ENCODE results near the gene CYP2A6. TPM values are rescaled to one million over a fixed set of nuclear protein-coding genes. Genes with fewer than 3 reads are reported as not detected.

CYP2A6 gene
- total RNA-seq, 2 donors from 2014 or later = not detected

GRCh38 chr19:40803857-40804782 lies 46.1 kb downstream of the CYP2A6 start:
- Histone ChIP-seq H3K27ac (peak overlapping the region; percentile 55 to 84), H3K4me1 (ENCODE audit: control insufficient read depth in 1 of 2, low read depth in 2 of 2) (peaks cover 54 to 80% of the 10 kb centered on the region in 2 donors), H3K9me3 (no peaks in the 10 kb centered on the region), H3K36me3 (peaks cover 14% of the 10 kb centered on the region), H3K27me3 (replicated peaks; ENCODE audit: insufficient read depth) (no peaks in the 10 kb centered on the region), H3K4me3 (peak overlapping the region; percentile 12)
- DNase-seq (ENCODE audit: low spot score) (no peak), ATAC-seq (ENCODE audit: insufficient number of reproducible peaks, low FRiP score, low read depth) (no peak)
- no peak for TF ChIP-seq CTCF (IDR thresholded peaks at IDR 0.05)

GRCh38 chr19:40803170-40803856 lies 46.9 kb downstream of the CYP2A6 start:
- DNase-seq (ENCODE audit: low spot score) = no peak
- no peak for TF ChIP-seq CTCF (IDR thresholded peaks at IDR 0.05)
- Histone ChIP-seq H3K27ac (peak overlapping the region; percentile 55 to 84), H3K36me3 (peaks cover 9% of the 10 kb centered on the region), H3K27me3 (replicated peaks; ENCODE audit: insufficient read depth) (no peaks in the 10 kb centered on the region), H3K9me3 (no peaks in the 10 kb centered on the region), H3K4me3 (peak overlapping the region; percentile 91), H3K4me1 (ENCODE audit: control insufficient read depth in 1 of 2, low read depth in 2 of 2) (peaks cover 54 to 80% of the 10 kb centered on the region in 2 donors)
- no peak for ATAC-seq (ENCODE audit: insufficient number of reproducible peaks, low FRiP score, low read depth)

DNA sequence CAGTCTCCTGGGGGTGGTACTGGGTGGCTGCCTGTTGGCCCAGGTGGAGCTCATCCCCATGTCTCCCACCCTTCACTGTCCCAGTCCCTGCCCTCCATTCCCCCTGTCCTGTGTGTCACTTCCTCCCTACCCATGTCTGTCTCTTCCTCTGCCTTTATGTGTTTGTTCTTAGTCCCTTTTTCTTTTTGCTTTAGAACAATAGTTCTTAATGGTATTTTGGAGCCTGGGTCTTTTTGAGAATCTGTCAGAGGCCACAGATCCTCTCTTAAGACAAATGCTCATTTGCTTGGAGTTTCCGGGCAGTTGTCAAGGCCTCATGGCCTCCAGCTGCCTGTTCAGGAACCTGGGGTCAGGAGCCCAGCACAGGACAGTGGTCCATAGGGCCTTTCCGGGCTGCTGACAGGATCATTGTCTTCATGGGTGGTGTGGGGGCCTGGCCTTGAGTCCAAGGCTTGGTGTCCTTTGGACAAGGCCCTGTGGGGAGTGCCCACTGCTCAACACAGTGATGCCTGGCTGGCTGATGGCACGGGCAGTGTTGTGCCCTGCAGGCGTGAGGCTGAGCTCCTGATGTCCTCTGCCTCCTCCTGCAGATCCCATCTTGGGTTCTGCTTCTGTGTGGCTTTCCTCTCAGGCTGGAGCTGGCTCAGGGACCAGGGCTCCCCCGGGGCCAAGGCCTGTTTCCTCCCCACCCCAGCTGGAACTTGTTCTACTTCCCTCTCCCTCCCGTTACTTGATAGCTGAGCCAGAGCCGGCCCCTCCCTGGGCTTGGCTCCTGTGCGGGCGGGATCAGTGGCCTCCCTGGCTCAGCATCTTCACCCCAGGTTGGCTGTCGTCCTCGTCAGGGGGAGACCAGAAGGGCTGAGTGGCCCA lies 47.7 kb downstream of the CYP2A6 start:
- Histone ChIP-seq H3K4me3 (peak overlapping the region; percentile 91), H3K36me3 (peaks cover 3% of the 10 kb centered on the region), H3K4me1 (ENCODE audit: control insufficient read depth in 1 of 2, low read depth in 2 of 2) (peaks cover 54 to 83% of the 10 kb centered on the region in 2 donors), H3K27ac (peak overlapping the region; percentile 55 to 84), H3K9me3 (no peaks in the 10 kb centered on the region), H3K27me3 (replicated peaks; ENCODE audit: insufficient read depth) (no peaks in the 10 kb centered on the region)
- no peak for ATAC-seq (ENCODE audit: insufficient number of reproducible peaks, low FRiP score, low read depth)
- TF ChIP-seq CTCF (IDR thresholded peaks at IDR 0.05) = no peak
- DNase-seq (ENCODE audit: low spot score) = no peak

GRCh38 chr19:40801426-40802299 lies 48.6 kb downstream of the CYP2A6 start:
- peaks cover 3% of the 10 kb centered on the region for H3K36me3 ChIP-seq
- peak overlapping the region; percentile 16 to 84 for H3K27ac ChIP-seq
- TF ChIP-seq CTCF (IDR thresholded peaks at IDR 0.05) = no peak
- no peak for DNase-seq (ENCODE audit: low spot score)
- H3K4me1 ChIP-seq (ENCODE audit: control insufficient read depth in 1 of 2, low read depth in 2 of 2) = peaks cover 54 to 76% of the 10 kb centered on the region in 2 donors
- no peaks in the 10 kb centered on the region for H3K27me3 ChIP-seq (replicated peaks; ENCODE audit: insufficient read depth)
- no peak for ATAC-seq (ENCODE audit: insufficient number of reproducible peaks, low FRiP score, low read depth)
- peak overlapping the region; percentile 91 for H3K4me3 ChIP-seq
- no peaks in the 10 kb centered on the region for H3K9me3 ChIP-seq

Measured in thoracic aorta (tissue), 2 donors.